GM23338 (cell line): Measurements from ENCODE around the gene SHKBP1. TPM values are rescaled to one million over a fixed set of nuclear protein-coding genes. Genes with fewer than 3 reads are reported as not detected.

Experiments
- EZH2 ChIP-seq: fragments of 200-600 bp; sonication (generic); IDR thresholded peaks from one replicate; pipeline ENCODE4 v1.8.0; 2017; ENCODE audit warnings: antibody characterized with exemption, mild to moderate bottlenecking, low read depth; ENCODE audit not compliant: unreplicated experiment
- POLR2AphosphoS5 ChIP-seq: IDR thresholded peaks from 2 replicates; pipeline ENCODE4 v1.6.1; 2016; ENCODE audit warnings: antibody characterized with exemption, low read depth
- REST ChIP-seq: IDR thresholded peaks from one replicate; pipeline ENCODE4 v1.6.1; 2018; ENCODE audit warnings: antibody characterized with exemption; ENCODE audit not compliant: unreplicated experiment
- STAT1 ChIP-seq: IDR thresholded peaks from one replicate; pipeline ENCODE4 v1.6.1; 2016; ENCODE audit warnings: antibody characterized with exemption; ENCODE audit not compliant: unreplicated experiment
- ZNF462 ChIP-seq: fragments of 250-450 bp; sonication (Bioruptor Pico); IDR thresholded peaks from 2 replicates; pipeline ENCODE4 v1.5.0; 2020; ENCODE audit warnings: mild to moderate bottlenecking, moderate library complexity
- polyA plus RNA-seq: library from polyadenylated mRNA; unstranded; fragments of >200 nt; fragmentation: Nextera tagmentation; extraction: Ambion mirVana; gene quantifications from 2 replicates; pipeline ENCODE4 v1.2.1, GENCODE V29; 2016
- total RNA-seq: library from RNA; depleted of rRNA; stranded (reverse); fragments of >200 nt; shearing (Covaris generic); gene quantifications from 2 replicates; pipeline ENCODE4 v1.2.3, GENCODE V29; 2014

The SHKBP1 gene
- total and polyA plus RNA-seq, 2 experiments from 2014 or later: 63.2 to 69.8 TPM

GRCh38 chr19:40603071-40603388, 26.4 kb downstream of the SHKBP1 start (continued):
- TF ChIP-seq ZNF462 (CRISPR knock-in tag) (no peak), POLR2AphosphoS5 (no peak), REST (no peak), EZH2 (no peak), STAT1 (no peak)
